ENCODE data around the gene BCAS3.

- TF ChIP-seq CSRNP3 (CRISPR knock-in tag; IDR thresholded peaks at IDR 0.05): no peak
- TF ChIP-seq TOX (CRISPR knock-in tag; IDR thresholded peaks at IDR 0.05; ENCODE audit: borderline replicate concordance): no peak
- no peak for TF ChIP-seq ARNTL (CRISPR knock-in tag; IDR thresholded peaks at IDR 0.05; ENCODE audit: borderline replicate concordance, low read depth)
- TF ChIP-seq RARB (CRISPR knock-in tag; IDR thresholded peaks at IDR 0.05): no peak
- no peak for TF ChIP-seq ESRRG (CRISPR knock-in tag; IDR thresholded peaks at IDR 0.05)
- no peak for TF ChIP-seq CSDC2 (CRISPR knock-in tag; IDR thresholded peaks at IDR 0.05)
- no peak for TF ChIP-seq ZNF8 (CRISPR knock-in tag; IDR thresholded peaks at IDR 0.05)
- no peak for TF ChIP-seq PPARA (CRISPR knock-in tag; IDR thresholded peaks at IDR 0.05; ENCODE audit: borderline replicate concordance)
- no peak for TF ChIP-seq PATZ1 (CRISPR knock-in tag; IDR thresholded peaks at IDR 0.05; ENCODE audit: borderline replicate concordance)
- TF ChIP-seq, protein P1, sequence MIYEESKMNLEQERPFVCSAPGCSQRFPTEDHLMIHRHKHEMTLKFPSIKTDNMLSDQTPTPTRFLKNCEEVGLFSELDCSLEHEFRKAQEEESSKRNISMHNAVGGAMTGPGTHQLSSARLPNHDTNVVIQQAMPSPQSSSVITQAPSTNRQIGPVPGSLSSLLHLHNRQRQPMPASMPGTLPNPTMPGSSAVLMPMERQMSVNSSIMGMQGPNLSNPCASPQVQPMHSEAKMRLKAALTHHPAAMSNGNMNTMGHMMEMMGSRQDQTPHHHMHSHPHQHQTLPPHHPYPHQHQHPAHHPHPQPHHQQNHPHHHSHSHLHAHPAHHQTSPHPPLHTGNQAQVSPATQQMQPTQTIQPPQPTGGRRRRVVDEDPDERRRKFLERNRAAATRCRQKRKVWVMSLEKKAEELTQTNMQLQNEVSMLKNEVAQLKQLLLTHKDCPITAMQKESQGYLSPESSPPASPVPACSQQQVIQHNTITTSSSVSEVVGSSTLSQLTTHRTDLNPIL (CRISPR knock-in tag; IDR thresholded peaks at IDR 0.05; ENCODE audit: low read depth): no peak
- TF ChIP-seq TCF4 (CRISPR knock-in tag; IDR thresholded peaks at IDR 0.05; ENCODE audit: borderline replicate concordance): no peak
- no peak for TF ChIP-seq ZFP3 (CRISPR knock-in tag; IDR thresholded peaks at IDR 0.05)
- no peak for TF ChIP-seq SNAI2 (CRISPR knock-in tag; IDR thresholded peaks at IDR 0.05)
Measured at GRCh38 chr17:61164517-61164916, 486.9 kb downstream of the BCAS3 start.
